Measurements from ENCODE around the gene RUNX2. TPM values are rescaled to one million over a fixed set of nuclear protein-coding genes. Genes with fewer than 3 reads are reported as not detected.

The RUNX2 gene
- total and polyA plus RNA-seq, 2 experiments from 2014 or later = 0.66 to 1.7 TPM

DNA sequence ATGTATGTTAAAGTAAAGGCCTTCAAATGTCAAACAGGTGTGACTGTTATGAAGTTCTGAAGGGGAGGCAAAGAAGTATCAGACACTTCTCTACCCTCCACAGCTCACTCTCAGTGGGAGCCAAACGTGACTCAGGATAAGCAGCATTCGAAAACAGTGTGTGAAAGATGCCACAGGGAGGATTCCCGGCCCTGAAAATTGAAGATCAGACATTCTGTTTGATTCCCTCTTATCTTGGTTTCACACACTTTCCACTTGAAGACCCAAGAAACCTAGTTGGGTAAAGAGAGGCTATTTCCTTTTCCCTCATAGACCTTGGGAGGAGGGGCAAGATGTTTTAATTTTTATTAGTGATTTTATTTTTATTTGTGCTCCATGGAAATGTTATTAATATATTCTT, 213.8 kb downstream of the RUNX2 start:
- DNase-seq (ENCODE audit: low spot score) = no peak
- Mint-ChIP-seq H3K4me1 (peaks cover 14% of the 10 kb centered on the region), H3K36me3 (ENCODE audit: low read depth) (no peaks in the 10 kb centered on the region), H3K27me3 (ENCODE audit: insufficient read depth, low read depth, poor library complexity) (peaks cover 3% of the 10 kb centered on the region), H3K4me3 (no peak overlapping the region), H3K9me3 (no peaks in the 10 kb centered on the region), H3K27ac (no peak overlapping the region)
- Histone ChIP-seq H3F3A (replicated peaks; ENCODE audit: low read depth) (no peaks in the 10 kb centered on the region), H3K36me3 (ENCODE audit: insufficient read depth) (no peaks in the 10 kb centered on the region), H2AFZ (no peak overlapping the region), H3K4me2 (no peak overlapping the region), H3K4me1 (ENCODE audit: insufficient read depth) (peaks cover 14% of the 10 kb centered on the region; the same call in 1 of the 2 replicates), H3K9me2 (ENCODE audit: insufficient read depth) (no peaks in the 10 kb centered on the region), H3K27me3 (ENCODE audit: insufficient read depth) (no peaks in the 10 kb centered on the region), H3K79me2 (replicated peaks; ENCODE audit: insufficient read depth) (no peaks in the 10 kb centered on the region), H3K4me3 (no peak overlapping the region), H3K27ac (ENCODE audit: low read depth) (no peak overlapping the region), H4K20me1 (replicated peaks; ENCODE audit: insufficient read depth) (no peaks in the 10 kb centered on the region)
- no peak for ATAC-seq
- TF ChIP-seq, protein P1, sequence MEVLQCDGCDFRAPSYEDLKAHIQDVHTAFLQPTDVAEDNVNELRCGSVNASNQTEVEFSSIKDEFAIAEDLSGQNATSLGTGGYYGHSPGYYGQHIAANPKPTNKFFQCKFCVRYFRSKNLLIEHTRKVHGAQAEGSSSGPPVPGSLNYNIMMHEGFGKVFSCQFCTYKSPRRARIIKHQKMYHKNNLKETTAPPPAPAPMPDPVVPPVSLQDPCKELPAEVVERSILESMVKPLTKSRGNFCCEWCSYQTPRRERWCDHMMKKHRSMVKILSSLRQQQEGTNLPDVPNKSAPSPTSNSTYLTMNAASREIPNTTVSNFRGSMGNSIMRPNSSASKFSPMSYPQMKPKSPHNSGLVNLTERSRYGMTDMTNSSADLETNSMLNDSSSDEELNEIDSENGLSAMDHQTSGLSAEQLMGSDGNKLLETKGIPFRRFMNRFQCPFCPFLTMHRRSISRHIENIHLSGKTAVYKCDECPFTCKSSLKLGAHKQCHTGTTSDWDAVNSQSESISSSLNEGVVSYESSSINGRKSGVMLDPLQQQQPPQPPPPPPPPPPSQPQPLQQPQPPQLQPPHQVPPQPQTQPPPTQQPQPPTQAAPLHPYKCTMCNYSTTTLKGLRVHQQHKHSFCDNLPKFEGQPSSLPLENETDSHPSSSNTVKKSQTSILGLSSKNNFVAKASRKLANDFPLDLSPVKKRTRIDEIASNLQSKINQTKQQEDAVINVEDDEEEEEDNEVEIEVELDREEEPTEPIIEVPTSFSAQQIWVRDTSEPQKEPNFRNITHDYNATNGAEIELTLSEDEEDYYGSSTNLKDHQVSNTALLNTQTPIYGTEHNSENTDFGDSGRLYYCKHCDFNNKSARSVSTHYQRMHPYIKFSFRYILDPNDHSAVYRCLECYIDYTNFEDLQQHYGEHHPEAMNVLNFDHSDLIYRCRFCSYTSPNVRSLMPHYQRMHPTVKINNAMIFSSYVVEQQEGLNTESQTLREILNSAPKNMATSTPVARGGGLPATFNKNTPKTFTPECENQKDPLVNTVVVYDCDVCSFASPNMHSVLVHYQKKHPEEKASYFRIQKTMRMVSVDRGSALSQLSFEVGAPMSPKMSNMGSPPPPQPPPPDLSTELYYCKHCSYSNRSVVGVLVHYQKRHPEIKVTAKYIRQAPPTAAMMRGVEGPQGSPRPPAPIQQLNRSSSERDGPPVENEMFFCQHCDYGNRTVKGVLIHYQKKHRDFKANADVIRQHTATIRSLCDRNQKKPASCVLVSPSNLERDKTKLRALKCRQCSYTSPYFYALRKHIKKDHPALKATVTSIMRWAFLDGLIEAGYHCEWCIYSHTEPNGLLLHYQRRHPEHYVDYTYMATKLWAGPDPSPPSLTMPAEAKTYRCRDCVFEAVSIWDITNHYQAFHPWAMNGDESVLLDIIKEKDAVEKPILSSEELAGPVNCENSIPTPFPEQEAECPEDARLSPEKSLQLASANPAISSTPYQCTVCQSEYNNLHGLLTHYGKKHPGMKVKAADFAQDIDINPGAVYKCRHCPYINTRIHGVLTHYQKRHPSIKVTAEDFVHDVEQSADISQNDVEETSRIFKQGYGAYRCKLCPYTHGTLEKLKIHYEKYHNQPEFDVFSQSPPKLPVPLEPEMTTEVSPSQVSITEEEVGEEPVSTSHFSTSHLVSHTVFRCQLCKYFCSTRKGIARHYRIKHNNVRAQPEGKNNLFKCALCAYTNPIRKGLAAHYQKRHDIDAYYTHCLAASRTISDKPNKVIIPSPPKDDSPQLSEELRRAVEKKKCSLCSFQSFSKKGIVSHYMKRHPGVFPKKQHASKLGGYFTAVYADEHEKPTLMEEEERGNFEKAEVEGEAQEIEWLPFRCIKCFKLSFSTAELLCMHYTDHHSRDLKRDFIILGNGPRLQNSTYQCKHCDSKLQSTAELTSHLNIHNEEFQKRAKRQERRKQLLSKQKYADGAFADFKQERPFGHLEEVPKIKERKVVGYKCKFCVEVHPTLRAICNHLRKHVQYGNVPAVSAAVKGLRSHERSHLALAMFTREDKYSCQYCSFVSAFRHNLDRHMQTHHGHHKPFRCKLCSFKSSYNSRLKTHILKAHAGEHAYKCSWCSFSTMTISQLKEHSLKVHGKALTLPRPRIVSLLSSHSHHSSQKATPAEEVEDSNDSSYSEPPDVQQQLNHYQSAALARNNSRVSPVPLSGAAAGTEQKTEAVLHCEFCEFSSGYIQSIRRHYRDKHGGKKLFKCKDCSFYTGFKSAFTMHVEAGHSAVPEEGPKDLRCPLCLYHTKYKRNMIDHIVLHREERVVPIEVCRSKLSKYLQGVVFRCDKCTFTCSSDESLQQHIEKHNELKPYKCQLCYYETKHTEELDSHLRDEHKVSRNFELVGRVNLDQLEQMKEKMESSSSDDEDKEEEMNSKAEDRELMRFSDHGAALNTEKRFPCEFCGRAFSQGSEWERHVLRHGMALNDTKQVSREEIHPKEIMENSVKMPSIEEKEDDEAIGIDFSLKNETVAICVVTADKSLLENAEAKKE (CRISPR knock-in tag; IDR thresholded peaks at IDR 0.05) = no peak
- TF ChIP-seq EZH2 (IDR thresholded peaks at IDR 0.05; ENCODE audit: low read depth, unreplicated experiment) (no peak), STAT1 (IDR thresholded peaks at IDR 0.05; ENCODE audit: unreplicated experiment) (no peak), POLR2AphosphoS5 (IDR thresholded peaks at IDR 0.05; ENCODE audit: low read depth) (no peak), ZNF331 (CRISPR knock-in tag; IDR thresholded peaks at IDR 0.05; ENCODE audit: low read depth) (no peak)
- TF ChIP-seq, protein P2, sequence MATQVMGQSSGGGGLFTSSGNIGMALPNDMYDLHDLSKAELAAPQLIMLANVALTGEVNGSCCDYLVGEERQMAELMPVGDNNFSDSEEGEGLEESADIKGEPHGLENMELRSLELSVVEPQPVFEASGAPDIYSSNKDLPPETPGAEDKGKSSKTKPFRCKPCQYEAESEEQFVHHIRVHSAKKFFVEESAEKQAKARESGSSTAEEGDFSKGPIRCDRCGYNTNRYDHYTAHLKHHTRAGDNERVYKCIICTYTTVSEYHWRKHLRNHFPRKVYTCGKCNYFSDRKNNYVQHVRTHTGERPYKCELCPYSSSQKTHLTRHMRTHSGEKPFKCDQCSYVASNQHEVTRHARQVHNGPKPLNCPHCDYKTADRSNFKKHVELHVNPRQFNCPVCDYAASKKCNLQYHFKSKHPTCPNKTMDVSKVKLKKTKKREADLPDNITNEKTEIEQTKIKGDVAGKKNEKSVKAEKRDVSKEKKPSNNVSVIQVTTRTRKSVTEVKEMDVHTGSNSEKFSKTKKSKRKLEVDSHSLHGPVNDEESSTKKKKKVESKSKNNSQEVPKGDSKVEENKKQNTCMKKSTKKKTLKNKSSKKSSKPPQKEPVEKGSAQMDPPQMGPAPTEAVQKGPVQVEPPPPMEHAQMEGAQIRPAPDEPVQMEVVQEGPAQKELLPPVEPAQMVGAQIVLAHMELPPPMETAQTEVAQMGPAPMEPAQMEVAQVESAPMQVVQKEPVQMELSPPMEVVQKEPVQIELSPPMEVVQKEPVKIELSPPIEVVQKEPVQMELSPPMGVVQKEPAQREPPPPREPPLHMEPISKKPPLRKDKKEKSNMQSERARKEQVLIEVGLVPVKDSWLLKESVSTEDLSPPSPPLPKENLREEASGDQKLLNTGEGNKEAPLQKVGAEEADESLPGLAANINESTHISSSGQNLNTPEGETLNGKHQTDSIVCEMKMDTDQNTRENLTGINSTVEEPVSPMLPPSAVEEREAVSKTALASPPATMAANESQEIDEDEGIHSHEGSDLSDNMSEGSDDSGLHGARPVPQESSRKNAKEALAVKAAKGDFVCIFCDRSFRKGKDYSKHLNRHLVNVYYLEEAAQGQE (IDR thresholded peaks at IDR 0.05; ENCODE audit: unreplicated experiment) = no peak
- TF ChIP-seq, protein P3, sequence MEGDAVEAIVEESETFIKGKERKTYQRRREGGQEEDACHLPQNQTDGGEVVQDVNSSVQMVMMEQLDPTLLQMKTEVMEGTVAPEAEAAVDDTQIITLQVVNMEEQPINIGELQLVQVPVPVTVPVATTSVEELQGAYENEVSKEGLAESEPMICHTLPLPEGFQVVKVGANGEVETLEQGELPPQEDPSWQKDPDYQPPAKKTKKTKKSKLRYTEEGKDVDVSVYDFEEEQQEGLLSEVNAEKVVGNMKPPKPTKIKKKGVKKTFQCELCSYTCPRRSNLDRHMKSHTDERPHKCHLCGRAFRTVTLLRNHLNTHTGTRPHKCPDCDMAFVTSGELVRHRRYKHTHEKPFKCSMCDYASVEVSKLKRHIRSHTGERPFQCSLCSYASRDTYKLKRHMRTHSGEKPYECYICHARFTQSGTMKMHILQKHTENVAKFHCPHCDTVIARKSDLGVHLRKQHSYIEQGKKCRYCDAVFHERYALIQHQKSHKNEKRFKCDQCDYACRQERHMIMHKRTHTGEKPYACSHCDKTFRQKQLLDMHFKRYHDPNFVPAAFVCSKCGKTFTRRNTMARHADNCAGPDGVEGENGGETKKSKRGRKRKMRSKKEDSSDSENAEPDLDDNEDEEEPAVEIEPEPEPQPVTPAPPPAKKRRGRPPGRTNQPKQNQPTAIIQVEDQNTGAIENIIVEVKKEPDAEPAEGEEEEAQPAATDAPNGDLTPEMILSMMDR (conservative IDR thresholded peaks at IDR 0.05; ENCODE audit: low read depth in 2 of 2) = no peak
